Heart right ventricle (tissue), 16 donors: Measurements from ENCODE around the gene TYK2. TPM values are rescaled to one million over a fixed set of nuclear protein-coding genes. Genes with fewer than 3 reads are reported as not detected.
A peak's percentile ranks its signal among the peaks of the same experiment; 100 is the strongest.

Experiments used
- ATAC-seq, 8 donors: fragments of 200-7000 bp; cut with Tn5 transposase; one replicate each; pipeline ENCODE4 v1.9.1; 2020; ENCODE audit warnings: mild to moderate bottlenecking in 8 of 8, moderate library complexity in 8 of 8, moderate number of reproducible peaks in 1 of 8
- DNase-seq, 2 donors: peaks; one replicate each; pipeline ENCODE4 v3.0.0-alpha.2; 2020
- H3K27ac ChIP-seq, 10 donors: fragments of 200-600 bp; sonication (generic) in 2 of 10; one replicate each; pipeline versions ENCODE4 v1.5.0 to v1.8.0; 2020 to 2022; ENCODE audit warnings: mild to moderate bottlenecking in 3 of 10
- H3K27me3 ChIP-seq, 7 donors: fragments of 200-600 bp; one replicate each; pipeline ENCODE4 v1.8.0; 2021 to 2022; ENCODE audit warnings: mild to moderate bottlenecking in 2 of 7
- H3K36me3 ChIP-seq, 9 donors: fragments of 200-600 bp; sonication (generic) in 1 of 9; one replicate each; pipeline versions ENCODE4 v1.5.0 to v1.8.0; 2020 to 2022; ENCODE audit warnings: mild to moderate bottlenecking in 2 of 9
- H3K4me1 ChIP-seq, 9 donors: fragments of 200-600 bp; sonication (generic) in 1 of 9; one replicate each; pipeline versions ENCODE4 v1.5.0 to v1.8.0; 2020 to 2022; ENCODE audit warnings: mild to moderate bottlenecking in 4 of 9
- H3K4me3 ChIP-seq, 10 donors: fragments of 200-600 bp; sonication (generic) in 2 of 10; one replicate each; pipeline versions ENCODE4 v1.5.0 to v1.8.0; 2020 to 2022; ENCODE audit warnings: mild to moderate bottlenecking in 7 of 10, moderate library complexity in 2 of 10
- H3K9me3 ChIP-seq, 11 donors: fragments of 200-600 bp in 10 of 11; sonication (generic) in 2 of 11; one replicate each; pipeline versions ENCODE4 v1.5.0 to v1.8.0; 2013 to 2022; ENCODE audit warnings: mild to moderate bottlenecking in 2 of 11, control low read depth in 1 of 11, moderate library complexity in 1 of 11
- CTCF ChIP-seq, 9 donors: fragments of 200-600 bp; sonication (generic) in 2 of 9; IDR thresholded peaks; one replicate each; pipeline versions ENCODE4 v1.5.0 to v1.8.0; 2021 to 2022; ENCODE audit warnings: antibody characterized with exemption in 9 of 9, mild to moderate bottlenecking in 5 of 9, moderate library complexity in 1 of 9
- WGBS, 2 donors: extraction: QIAGEN DNeasy Blood & Tissue Kit; methylation state at CpG; one replicate each; pipeline ENCODE4 v1.1.7; 2013; ENCODE audit warnings: inconsistent platforms in 1 of 2; 5-methylcytosine and 5-hydroxymethylcytosine counted together
- intact Hi-C, 10 donors: fragments of 100-400 bp; cut with DNase I; formaldehyde crosslinking; loops; one replicate each; pipeline versions ENCODE4 v1.11.1 to v1.14.2; 2022
- polyA plus RNA-seq, 2 donors: library from polyadenylated mRNA; stranded (reverse); fragments of 200-250 nt; gene quantifications; one replicate each; pipeline ENCODE4 v1.2.3, GENCODE V29; 2013
- total RNA-seq, 10 donors: library from RNA; stranded (reverse); fragmentation: NEBNext Ultra II Directional in 3 of 10; extraction: Animal tissue kit (Norgen Biotek cat#: 25700) in 3 of 10; gene quantifications; one replicate each; pipeline versions ENCODE4 v1.2.1 to v1.2.4, GENCODE V29; 2021 to 2023
- donor health status: Arrhythmogenic right ventricular cardiomyopathy.
- donor health status: ischemic (EF 13 %, LVEDD 7.1; RV severe dilation, severe dysfunction).
- donor health status: healthy with polysubstance abuse.
- donor health status: DM: no; HTN: yes; CAD: no.
- donor health status: DM: no; HTN: no; CAD: no.
- donor health status: ischemic (EF 25% LVEDD 6.9; RV normal size, moderate dysfunction).
- donor health status: ischemic (EF 25% LVEDD 5.7; RV mildly dilated, moderate dysfunction).
- donor health status: healthy.
- donor health status: DM: yes; HTN: yes; CAD: no.
- donor health status: Ischemic cardiomyopathy.
- donor health status: ischemic (EF 35%, LVEDD 5.7; RV mildly dilated, moderate dysfunction).
- donor health status: nonischemic (EF 11% LVEDD 7.7; RV severe dilation, severe dysfunction).
- donor health status: DM: yes; HTN: yes; CAD: no.
- donor health status: PGD.
- donor health status: ischemic (EF 29% LVEDD 5.4; RV normal size, mild dysfunction).
- donor health status: nonischemic (EF 23%, LVEDD 6.1; RV moderate dilation, normal function).

TYK2 gene
- total and polyA plus RNA-seq, 12 donors = 37.0 to 182 (median 57.8) TPM

GRCh38 chr19:10393137-10393536, 12.8 kb upstream of the TYK2 start:
- Histone ChIP-seq H3K4me3 (no peak overlapping the region), H3K9me3 (no peaks in the 10 kb centered on the region), H3K27ac (no peak overlapping the region), H3K27me3 (no peaks in the 10 kb centered on the region), H3K36me3 (peaks cover 9 to 67% (median 41%) of the 10 kb centered on the region in 9 donors), H3K4me1 (peaks cover 4 to 37% (median 9%) of the 10 kb centered on the region in 9 donors)
- no peak for TF ChIP-seq CTCF (IDR thresholded peaks at IDR 0.05)
- DNase-seq (no peak), ATAC-seq (no peak)
- intact Hi-C loops = loop anchor here in 3 of 10 donors (5.0 to 10.0 kb wide), 2 partner anchors 458 to 461 kb away; partner anchors contain the start of gene OLFM2 (in 1 of the 3)
- 92% methylated on average over 24 of the region's 24 CpGs for WGBS, 2 donors

GRCh38 chr19:10392120-10392519, 11.7 kb upstream of the TYK2 start:
- H3K36me3 ChIP-seq = peaks cover 9 to 62% (median 41%) of the 10 kb centered on the region in 9 donors
- no peak overlapping the region for H3K4me3 ChIP-seq
- peaks cover 0 to 28% (median 5%) of the 10 kb centered on the region in 9 donors for H3K4me1 ChIP-seq
- intact Hi-C loops = loop anchor here in 3 of 10 donors (5.0 to 10.0 kb wide), 2 partner anchors 457 to 460 kb away; partner anchors contain the start of gene OLFM2 (in 1 of the 3)
- no peak for TF ChIP-seq CTCF (IDR thresholded peaks at IDR 0.05)
- ATAC-seq (no peak), DNase-seq (no peak)
- WGBS, 2 donors = 84 to 89% methylated on average over 6 of the region's 6 CpGs
- no peaks in the 10 kb centered on the region for H3K27me3 ChIP-seq
- H3K9me3 ChIP-seq = no peaks in the 10 kb centered on the region
- no peak overlapping the region for H3K27ac ChIP-seq

- TF ChIP-seq CTCF (IDR thresholded peaks at IDR 0.05) = peak; percentile 68 to 84 (median 82)
- Histone ChIP-seq H3K4me3 (no peak overlapping the region), H3K9me3 (no peaks in the 10 kb centered on the region), H3K27ac (no peak overlapping the region), H3K36me3 (peaks cover 9 to 56% (median 41%) of the 10 kb centered on the region in 9 donors), H3K27me3 (no peaks in the 10 kb centered on the region), H3K4me1 (peaks cover 0 to 28% (median 5%) of the 10 kb centered on the region in 9 donors)
- intact Hi-C loops = loop anchor here in 6 of 10 donors (2.0 to 10.0 kb wide), 5 partner anchors 122 to 458 kb away; partner anchors contain the start of gene OLFM2 (in 1 of the 6)
- DNase-seq (peak; percentile 45 to 76), ATAC-seq (peak; percentile 40 to 74 (median 59))
- WGBS, 2 donors = 59% methylated on average over 9 of the region's 9 CpGs
Measured at GRCh38 chr19:10390652-10391286, 10.4 kb upstream of the TYK2 start.

- peaks cover 6 to 47% (median 35%) of the 10 kb centered on the region in 9 donors for H3K36me3 ChIP-seq
- no peaks in the 10 kb centered on the region for H3K27me3 ChIP-seq
- H3K27ac ChIP-seq = no peak overlapping the region
- H3K9me3 ChIP-seq = no peaks in the 10 kb centered on the region
- H3K4me1 ChIP-seq = peaks cover 0 to 28% (median 5%) of the 10 kb centered on the region in 9 donors
- intact Hi-C loops = loop anchor here in 9 of 10 donors (1.0 to 10.0 kb wide), 9 partner anchors 58 to 463 kb away; partner anchors contain the start of genes OLFM2 (in 1 of the 9) and RAVER1 (in 1 of the 9)
- WGBS, 2 donors = 45 to 48% methylated on average over 12 of the region's 12 CpGs
- peak in 3 of 9 donors; percentile 8 to 24 (median 19) for TF ChIP-seq CTCF (IDR thresholded peaks at IDR 0.05)
- peak in 5 of 8 donors; percentile 16 to 39 (median 23) for ATAC-seq
- DNase-seq = no peak
- H3K4me3 ChIP-seq = no peak overlapping the region
Measured at GRCh38 chr19:10389863-10390262, 9.5 kb upstream of the TYK2 start.
